HepG2 (cell line): Measurements from ENCODE around the gene VGLL3. TPM values are rescaled to one million over a fixed set of nuclear protein-coding genes. Genes with fewer than 3 reads are reported as not detected.

Experiments used
- ATAC-seq: fragments of 200-7000 bp; cut with Tn5 transposase; 3 replicates; pipeline ENCODE4 v1.9.1; 2020; ENCODE audit warnings: mild to moderate bottlenecking, moderate library complexity
- BruUV-seq: library from RNA; stranded (reverse); fragments of 400-500 nt; replicated peaks from 2 replicates; lab custom pipeline; 2021; lab: Mats Ljungman, UMichigan
- CTCF ChIA-PET: fragments of 300-600 bp; formaldehyde crosslinking; extraction: SDS; loops from one replicate; lab custom pipeline; 2021; ENCODE audit warnings: low total read pairs, inconsistent platforms, low intra/inter-chr PET ratio; lab: Yijun Ruan, JAX
- POLR2A ChIA-PET: fragments of 350-600 bp; sonication (Branson Sonifier 250); formaldehyde crosslinking; loops from one replicate; lab custom pipeline; 2020; ENCODE audit warnings: antibody characterized with exemption, inconsistent platforms; lab: Yijun Ruan, JAX
- DNase-seq: peaks from one replicate; pipeline ENCODE4 v3.0.0-alpha.2; 2015; ENCODE audit warnings: low spot score
- FAIRE-seq: peaks from 3 replicates; lab custom pipeline; 2011; peaks lifted over from hg19 to GRCh38; lab: Jason Lieb, UNC
- H2AFZ ChIP-seq: one replicate; pipeline ENCODE4 v1.6.1; 2011; ENCODE audit warnings: low read length, inconsistent platforms
- H3K27ac ChIP-seq: fragments of 300-600 bp; 3 replicates; pipeline ENCODE4 v1.8.0; 2011; ENCODE audit warnings: mixed run types, mild to moderate bottlenecking, mixed read lengths, low read length, inconsistent platforms; ENCODE audit not compliant: insufficient read depth; ENCODE audit errors: extremely low read length
- H3K27me3 ChIP-seq, 2 experiments: fragments of 200-600 bp in 1 of 2; 2 replicates in 1 of 2; 3 replicates in 1 of 2; pipeline versions ENCODE4 v1.6.0 to v1.8.0; 2011; ENCODE audit warnings: low read length in 2 of 2, mild to moderate bottlenecking in 2 of 2, moderate library complexity in 2 of 2, inconsistent platforms in 1 of 2; ENCODE audit not compliant: insufficient read depth in 2 of 2, control insufficient read depth in 1 of 2
- H3K36me3 ChIP-seq, 2 experiments: fragments of 200-600 bp in 1 of 2; replicated peaks in 1 of 2; 2 replicates in 1 of 2; 3 replicates in 1 of 2; pipeline versions ENCODE4 v1.5.1 to v1.8.0; 2011; ENCODE audit warnings: low read length in 2 of 2, inconsistent platforms in 1 of 2; ENCODE audit not compliant: insufficient read depth in 2 of 2, control insufficient read depth in 1 of 2
- H3K4me1 ChIP-seq: 2 replicates; pipeline ENCODE4 v1.5.1; 2012; ENCODE audit warnings: low read length, inconsistent platforms; ENCODE audit not compliant: insufficient read depth
- H3K4me2 ChIP-seq: 2 replicates; pipeline ENCODE4 v1.6.0; 2011; ENCODE audit warnings: low read depth, low read length, inconsistent platforms
- H3K4me3 ChIP-seq, 3 experiments: fragments of 200-600 bp in 1 of 3; sonication (generic), shearing (Covaris generic) in 1 of 3; replicated peaks in 1 of 3; 2 replicates each; pipeline ENCODE4 v1.5.1; 2011 to 2016; ENCODE audit warnings: low read length in 3 of 3, inconsistent platforms in 2 of 3, low read depth in 2 of 3, mild to moderate bottlenecking in 2 of 3, control low read depth in 1 of 3, mixed read lengths in 1 of 3; ENCODE audit not compliant: insufficient read depth in 1 of 3
- H3K79me2 ChIP-seq: one replicate; pipeline ENCODE4 v1.6.1; 2011; ENCODE audit warnings: low read length, inconsistent platforms; ENCODE audit not compliant: insufficient read depth
- H3K9ac ChIP-seq: 2 replicates; pipeline ENCODE4 v1.6.0; 2011; ENCODE audit warnings: mild to moderate bottlenecking, low read depth, low read length, inconsistent platforms; ENCODE audit not compliant: insufficient read depth
- H3K9me3 ChIP-seq: 2 replicates; pipeline ENCODE4 v1.5.1; 2012; ENCODE audit warnings: mild to moderate bottlenecking, low read length
- H4K20me1 ChIP-seq: 2 replicates; pipeline ENCODE4 v1.6.0; 2011; ENCODE audit warnings: inconsistent platforms, mild to moderate bottlenecking, low read length, moderate library complexity; ENCODE audit not compliant: insufficient read depth
- ATF7 ChIP-seq, 2 experiments: fragments of 450-650 bp in 1 of 2; sonication (generic) in 1 of 2; formaldehyde crosslinking in 1 of 2; IDR thresholded peaks; 2 replicates each; pipeline versions ENCODE4 v1.4.0 to v1.6.1; 2016 to 2020; ENCODE audit warnings: antibody characterized with exemption in 1 of 2, mild to moderate bottlenecking in 1 of 2, missing genetic modification reagents in 1 of 2
- CREB1 ChIP-seq, 2 experiments: fragments of 450-650 bp in 1 of 2; IDR thresholded peaks; 2 replicates each; pipeline ENCODE4 v1.6.1; 2016 to 2017; ENCODE audit warnings: control low read depth in 1 of 2, mild to moderate bottlenecking in 1 of 2, missing compliant biosample characterization in 1 of 2, missing genetic modification characterization in 1 of 2
- EED ChIP-seq: sonication (generic); formaldehyde crosslinking; IDR thresholded peaks from 2 replicates; pipeline ENCODE4 v1.5.0; 2020; ENCODE audit warnings: mild to moderate bottlenecking, missing genetic modification reagents
- SUZ12 ChIP-seq: fragments of 150-350 bp; IDR thresholded peaks from 2 replicates; pipeline ENCODE4 v1.6.1; 2014; ENCODE audit warnings: low read depth, low read length
- ZBTB14 ChIP-seq: sonication (generic); formaldehyde crosslinking; IDR thresholded peaks from 2 replicates; pipeline ENCODE4 v1.4.0; 2020; ENCODE audit warnings: missing genetic modification reagents
- WGBS: methylation state at CpG from one replicate; pipeline ENCODE4 v1.1.6; 2017; ENCODE audit warnings: low lambda C conversion rate; 5-methylcytosine and 5-hydroxymethylcytosine counted together
- in situ Hi-C: cut with HindIII; loops from 2 replicates; pipeline ENCODE4 v1.10.0; 2017; ENCODE audit warnings: low pct_unique_long_range_greater_than_20kb; ENCODE audit not compliant: extremely low pct_ligation_motif_present
- intact Hi-C: fragments of 100-400 bp; cut with micrococcal nuclease; formaldehyde crosslinking; loops from one replicate; pipeline ENCODE4 v1.10.0; 2022; ENCODE audit not compliant: unreplicated experiment
- polyA plus RNA-seq, 8 experiments: library from polyadenylated mRNA; depleted of rRNA in 3 of 8; stranded (reverse) in 7 of 8; unstranded in 1 of 8; fragments of >200 nt; fragmentation: Illumina TruSeq in 4 of 8; extraction: Trizol in 4 of 8; gene quantifications; 2 replicates each; pipeline versions ENCODE4 v1.2.1 to v1.2.3, GENCODE V29; 2011 to 2016; ENCODE audit warnings: low read depth in 4 of 8, missing spikeins in 1 of 8, mixed read lengths in 1 of 8; ENCODE audit not compliant: insufficient read depth in 1 of 8
- total RNA-seq, 5 experiments: library from RNA; depleted of rRNA; stranded (reverse); fragments of >200 nt; fragmentation: Illumina TruSeq; extraction: Trizol; gene quantifications; 2 replicates each; pipeline ENCODE4 v1.2.3, GENCODE V29; 2016; ENCODE audit warnings: low read depth in 1 of 5

VGLL3 gene
- total and polyA plus RNA-seq, 2 of the 13 experiments (the other 11 are each of a cell fraction or from before 2014, with no cell fraction given) = 0.03 to 0.07 TPM

- TF ChIP-seq SUZ12 = no peak
- WGBS = 2% methylated on average over 4 of the region's 4 CpGs
- in situ Hi-C loops (no loop called here), intact Hi-C loops (no loop called here)
- H4K20me1 ChIP-seq = 0 out of 2 replicates have a peak, but pooled peaks cover 2% of the 10 kb centered on the region
- no peak overlapping the region for H3K4me2 ChIP-seq
- ATAC-seq (no peak), FAIRE-seq (no peak), DNase-seq (no peak)
- H2AFZ ChIP-seq = no peak overlapping the region
- no peaks in the 10 kb centered on the region for H3K36me3 ChIP-seq
- H3K4me1 ChIP-seq = no peaks in the 10 kb centered on the region
- H3K27me3 ChIP-seq = no peaks in the 10 kb centered on the region
- H3K9ac ChIP-seq = no peak overlapping the region
- POLR2A ChIA-PET = no interaction called here
- no peak overlapping the region for H3K4me3 ChIP-seq
- H3K27ac ChIP-seq = no peak overlapping the region
- CTCF ChIA-PET = no interaction called here
- H3K79me2 ChIP-seq = no peaks in the 10 kb centered on the region
- no TSS peak for BruUV-seq
- H3K9me3 ChIP-seq = no peaks in the 10 kb centered on the region
Observed at GRCh38 chr3:87001473-87002098, 10.6 kb upstream of the VGLL3 start.

GRCh38 chr3:87000940-87001339 is 10.0 kb upstream of the VGLL3 start:
- Histone ChIP-seq H3K4me2 (no peak overlapping the region), H3K27ac (no peak overlapping the region), H3K9ac (no peak overlapping the region), H3K9me3 (no peaks in the 10 kb centered on the region), H3K36me3 (no peaks in the 10 kb centered on the region), H3K79me2 (no peaks in the 10 kb centered on the region), H3K4me3 (no peak overlapping the region), H4K20me1 (0 out of 2 replicates have a peak, but pooled peaks cover 2% of the 10 kb centered on the region), H2AFZ (no peak overlapping the region), H3K4me1 (no peaks in the 10 kb centered on the region), H3K27me3 (no peaks in the 10 kb centered on the region)
- WGBS = 27% methylated on average over 4 of the region's 4 CpGs
- ChIA-PET CTCF (no interaction called here), POLR2A (no interaction called here)
- in situ Hi-C loops = no loop called here
- TF ChIP-seq CREB1 (IDR thresholded peaks at IDR 0.05) = peak; percentile 62
- no peak for TF ChIP-seq CREB1 (CRISPR knock-in tag; IDR thresholded peaks at IDR 0.05)
- no peak for TF ChIP-seq EED (CRISPR knock-in tag)
- TF ChIP-seq ATF7 (IDR thresholded peaks at IDR 0.05) = peak; percentile 71
- TF ChIP-seq ATF7 (CRISPR knock-in tag; IDR thresholded peaks at IDR 0.05) = no peak
- no peak for TF ChIP-seq ZBTB14 (CRISPR knock-in tag)
- ATAC-seq (no peak), DNase-seq (no peak), FAIRE-seq (no peak)
- intact Hi-C loops = no loop called here
- no TSS peak for BruUV-seq
